AG09309 (cell line): Measurements from ENCODE around the gene PLA2G2A.

ENCODE experiments used
- DNase-seq: peaks from one replicate; pipeline ENCODE4 v3.0.0-alpha.2; 2010; ENCODE audit warnings: low read depth
- H3K4me3 ChIP-seq: 2 replicates; pipeline ENCODE4 v1.5.1; 2011; ENCODE audit warnings: mild to moderate bottlenecking, low read depth, low read length, moderate library complexity; ENCODE audit not compliant: control insufficient read depth
- CTCF ChIP-seq: IDR thresholded peaks from 2 replicates; pipeline ENCODE4 v1.5.1; 2011; ENCODE audit warnings: mild to moderate bottlenecking, low read depth, low read length, inconsistent platforms; ENCODE audit not compliant: insufficient read depth, control insufficient read depth; ENCODE audit errors: missing control alignments

PLA2G2A gene

GRCh38 chr1:19946331-19946751 lies 33.1 kb downstream of the PLA2G2A start:
- no peak for TF ChIP-seq CTCF
- H3K4me3 ChIP-seq = no peak overlapping the region
- DNase-seq = no peak

GRCh38 chr1:19945914-19946313 lies 33.5 kb downstream of the PLA2G2A start:
- TF ChIP-seq CTCF = no peak
- H3K4me3 ChIP-seq = no peak overlapping the region
- DNase-seq = no peak

GRCh38 chr1:19942657-19943056 lies 36.8 kb downstream of the PLA2G2A start:
- DNase-seq = no peak
- no peak for TF ChIP-seq CTCF

GRCh38 chr1:19942088-19942487 lies 37.3 kb downstream of the PLA2G2A start:
- no peak for DNase-seq
- no peak for TF ChIP-seq CTCF
- no peak overlapping the region for H3K4me3 ChIP-seq

More at GRCh38 chr1:19942657-19943056, 36.8 kb downstream of the PLA2G2A start:
- H3K4me3 ChIP-seq = no peak overlapping the region

GRCh38 chr1:19941206-19941568 lies 38.2 kb downstream of the PLA2G2A start:
- no peak for TF ChIP-seq CTCF
- DNase-seq = no peak
- no peak overlapping the region for H3K4me3 ChIP-seq

- no peak for DNase-seq
- TF ChIP-seq CTCF = no peak
- H3K4me3 ChIP-seq = no peak overlapping the region
These were observed 38.8 kb downstream of the PLA2G2A start for GRCh38 chr1:19940486-19941205.

- no peak overlapping the region for H3K4me3 ChIP-seq
- no peak for DNase-seq
- no peak for TF ChIP-seq CTCF
These were observed 40.9 kb downstream of the PLA2G2A start for GRCh38 chr1:19938472-19938871.
